Measurements from ENCODE around the gene ACOT7. TPM values are rescaled to one million over a fixed set of nuclear protein-coding genes. Genes with fewer than 3 reads are reported as not detected.

Gene ACOT7
- total and polyA plus RNA-seq, 2 experiments from 2014 or later, result 167 to 169 TPM

- Mint-ChIP-seq H3K36me3 (ENCODE audit: low read depth) (peaks cover 4% of the 10 kb centered on the region; the same call in 1 of the 3 replicates), H3K27ac (no peak overlapping the region), H3K4me3 (no peak overlapping the region), H3K4me1 (peaks cover 8% of the 10 kb centered on the region), H3K27me3 (ENCODE audit: insufficient read depth, low read depth, poor library complexity) (peaks cover 8% of the 10 kb centered on the region), H3K9me3 (no peaks in the 10 kb centered on the region)
- no peaks in the 10 kb centered on the region for H3F3A ChIP-seq (replicated peaks; ENCODE audit: low read depth)
- H3K4me3 ChIP-seq, result no peak overlapping the region
- H3K27ac ChIP-seq (ENCODE audit: low read depth), result no peak overlapping the region
- TF ChIP-seq EZH2phosphoT487 (IDR thresholded peaks at IDR 0.05; ENCODE audit: unreplicated experiment), result no peak
- TF ChIP-seq CREB1 (CRISPR knock-in tag; IDR thresholded peaks at IDR 0.05; ENCODE audit: low read depth), result no peak
- TF ChIP-seq REST (IDR thresholded peaks at IDR 0.05; ENCODE audit: unreplicated experiment), result no peak
- TF ChIP-seq CTCF (conservative IDR thresholded peaks at IDR 0.05; ENCODE audit: low read depth in 2 of 2), result no peak
- TF ChIP-seq NANOG (IDR thresholded peaks at IDR 0.05; ENCODE audit: borderline replicate concordance), result no peak
- TF ChIP-seq JUNB (IDR thresholded peaks at IDR 0.05; ENCODE audit: unreplicated experiment), result no peak
- TF ChIP-seq ZNF331 (CRISPR knock-in tag; IDR thresholded peaks at IDR 0.05; ENCODE audit: low read depth), result no peak
- no peak for TF ChIP-seq POLR2AphosphoS5 (IDR thresholded peaks at IDR 0.05; ENCODE audit: low read depth)
- no peak for TF ChIP-seq ZNF114 (CRISPR knock-in tag; IDR thresholded peaks at IDR 0.05)
- no peak for TF ChIP-seq STAT1 (IDR thresholded peaks at IDR 0.05; ENCODE audit: unreplicated experiment)
- no peak overlapping the region for H3K4me2 ChIP-seq
- no peaks in the 10 kb centered on the region for H3K36me3 ChIP-seq (ENCODE audit: insufficient read depth)
- H3K4me1 ChIP-seq (ENCODE audit: insufficient read depth), result no peaks in the 10 kb centered on the region
- ATAC-seq (no peak), DNase-seq (ENCODE audit: low spot score) (no peak)
- H2AFZ ChIP-seq, result no peak overlapping the region
- no peaks in the 10 kb centered on the region for H4K20me1 ChIP-seq (replicated peaks; ENCODE audit: insufficient read depth)
- H3K79me2 ChIP-seq (replicated peaks; ENCODE audit: insufficient read depth), result no peaks in the 10 kb centered on the region
- H3K9me2 ChIP-seq (ENCODE audit: insufficient read depth), result no peaks in the 10 kb centered on the region
- no peaks in the 10 kb centered on the region for H3K27me3 ChIP-seq (ENCODE audit: insufficient read depth)
These were observed 111.8 kb downstream of the ACOT7 start for GRCh38 chr1:6281511-6282402.

Data from GM23338 (cell line).